HepG2 (cell line): ENCODE measurements around the gene SERPINF2. TPM values are rescaled to one million over a fixed set of nuclear protein-coding genes. Genes with fewer than 3 reads are reported as not detected.

Experiments
- ATAC-seq: fragments of 200-7000 bp; cut with Tn5 transposase; 3 replicates; pipeline ENCODE4 v1.9.1; 2020; ENCODE audit warnings: mild to moderate bottlenecking, moderate library complexity
- BruUV-seq: library from RNA; stranded (reverse); fragments of 400-500 nt; replicated peaks from 2 replicates; lab custom pipeline; 2021; lab: Mats Ljungman, UMichigan
- CTCF ChIA-PET: fragments of 300-600 bp; formaldehyde crosslinking; extraction: SDS; loops from one replicate; lab custom pipeline; 2021; ENCODE audit warnings: low total read pairs, inconsistent platforms, low intra/inter-chr PET ratio; lab: Yijun Ruan, JAX
- POLR2A ChIA-PET: fragments of 350-600 bp; sonication (Branson Sonifier 250); formaldehyde crosslinking; loops from one replicate; lab custom pipeline; 2020; ENCODE audit warnings: antibody characterized with exemption, inconsistent platforms; lab: Yijun Ruan, JAX
- DNase-seq: peaks from one replicate; pipeline ENCODE4 v3.0.0-alpha.2; 2015; ENCODE audit warnings: low spot score
- FAIRE-seq: peaks from 3 replicates; lab custom pipeline; 2011; peaks lifted over from hg19 to GRCh38; lab: Jason Lieb, UNC
- H2AFZ ChIP-seq: one replicate; pipeline ENCODE4 v1.6.1; 2011; ENCODE audit warnings: low read length, inconsistent platforms
- H3K27ac ChIP-seq: fragments of 300-600 bp; 3 replicates; pipeline ENCODE4 v1.8.0; 2011; ENCODE audit warnings: mixed run types, mild to moderate bottlenecking, mixed read lengths, low read length, inconsistent platforms; ENCODE audit not compliant: insufficient read depth; ENCODE audit errors: extremely low read length
- H3K27me3 ChIP-seq, 2 experiments: fragments of 200-600 bp in 1 of 2; 2 replicates in 1 of 2; 3 replicates in 1 of 2; pipeline versions ENCODE4 v1.6.0 to v1.8.0; 2011; ENCODE audit warnings: low read length in 2 of 2, mild to moderate bottlenecking in 2 of 2, moderate library complexity in 2 of 2, inconsistent platforms in 1 of 2; ENCODE audit not compliant: insufficient read depth in 2 of 2, control insufficient read depth in 1 of 2
- H3K36me3 ChIP-seq, 2 experiments: fragments of 200-600 bp in 1 of 2; replicated peaks in 1 of 2; 2 replicates in 1 of 2; 3 replicates in 1 of 2; pipeline versions ENCODE4 v1.5.1 to v1.8.0; 2011; ENCODE audit warnings: low read length in 2 of 2, inconsistent platforms in 1 of 2; ENCODE audit not compliant: insufficient read depth in 2 of 2, control insufficient read depth in 1 of 2
- H3K4me1 ChIP-seq: 2 replicates; pipeline ENCODE4 v1.5.1; 2012; ENCODE audit warnings: low read length, inconsistent platforms; ENCODE audit not compliant: insufficient read depth
- H3K4me2 ChIP-seq: 2 replicates; pipeline ENCODE4 v1.6.0; 2011; ENCODE audit warnings: low read depth, low read length, inconsistent platforms
- H3K4me3 ChIP-seq, 3 experiments: fragments of 200-600 bp in 1 of 3; sonication (generic), shearing (Covaris generic) in 1 of 3; replicated peaks in 1 of 3; 2 replicates each; pipeline ENCODE4 v1.5.1; 2011 to 2016; ENCODE audit warnings: low read length in 3 of 3, inconsistent platforms in 2 of 3, low read depth in 2 of 3, mild to moderate bottlenecking in 2 of 3, control low read depth in 1 of 3, mixed read lengths in 1 of 3; ENCODE audit not compliant: insufficient read depth in 1 of 3
- H3K79me2 ChIP-seq: one replicate; pipeline ENCODE4 v1.6.1; 2011; ENCODE audit warnings: low read length, inconsistent platforms; ENCODE audit not compliant: insufficient read depth
- H3K9ac ChIP-seq: 2 replicates; pipeline ENCODE4 v1.6.0; 2011; ENCODE audit warnings: mild to moderate bottlenecking, low read depth, low read length, inconsistent platforms; ENCODE audit not compliant: insufficient read depth
- H3K9me3 ChIP-seq: 2 replicates; pipeline ENCODE4 v1.5.1; 2012; ENCODE audit warnings: mild to moderate bottlenecking, low read length
- H4K20me1 ChIP-seq: 2 replicates; pipeline ENCODE4 v1.6.0; 2011; ENCODE audit warnings: inconsistent platforms, mild to moderate bottlenecking, low read length, moderate library complexity; ENCODE audit not compliant: insufficient read depth
- CEBPB ChIP-seq: IDR thresholded peaks from 2 replicates; pipeline ENCODE4 v1.6.1; 2011; ENCODE audit warnings: low read depth, low read length, improper control_type of control experiment, borderline replicate concordance
- DMAP1 ChIP-seq: IDR thresholded peaks from 2 replicates; pipeline ENCODE4 v1.6.1; 2016
- ELF4 ChIP-seq: sonication (generic); formaldehyde crosslinking; IDR thresholded peaks from 2 replicates; pipeline ENCODE4 v1.5.0; 2020; ENCODE audit warnings: missing genetic modification reagents, mild to moderate bottlenecking, moderate library complexity, borderline replicate concordance
- FIP1L1 ChIP-seq: fragments of 200-400 bp; formaldehyde crosslinking; IDR thresholded peaks from 2 replicates; pipeline ENCODE4 v1.6.1; 2018; ENCODE audit warnings: low read depth, mild to moderate bottlenecking, low read length, moderate library complexity, borderline replicate concordance; ENCODE audit not compliant: insufficient read depth
- KAT2B ChIP-seq: fragments of 150-350 bp; IDR thresholded peaks from 2 replicates; pipeline ENCODE4 v1.6.1; 2014; ENCODE audit warnings: low read depth, low read length, borderline replicate concordance
- KDM5B ChIP-seq: sonication (generic); formaldehyde crosslinking; IDR thresholded peaks from 2 replicates; pipeline ENCODE4 v1.4.0; 2020; ENCODE audit warnings: missing genetic modification reagents, mild to moderate bottlenecking, borderline replicate concordance
- KMT2A ChIP-seq: sonication (generic); formaldehyde crosslinking; IDR thresholded peaks from 2 replicates; pipeline ENCODE4 v1.4.0; 2020; ENCODE audit warnings: missing genetic modification reagents
- NCOA2 ChIP-seq: sonication (generic); formaldehyde crosslinking; IDR thresholded peaks from 2 replicates; pipeline ENCODE4 v1.8.0; 2022; ENCODE audit warnings: inconsistent platforms
- SIN3A ChIP-seq: IDR thresholded peaks from 2 replicates; pipeline ENCODE4 v1.6.1; 2011; ENCODE audit warnings: low read depth, mild to moderate bottlenecking, control low read depth, low read length, borderline replicate concordance
- SP2 ChIP-seq: sonication (generic); formaldehyde crosslinking; IDR thresholded peaks from 2 replicates; pipeline ENCODE4 v1.5.1; 2020; ENCODE audit warnings: mild to moderate bottlenecking, missing genetic modification reagents
- SRF ChIP-seq: IDR thresholded peaks from 2 replicates; pipeline ENCODE4 v1.6.1; 2011; ENCODE audit warnings: mild to moderate bottlenecking, low read depth, low read length, moderate library complexity
- SRSF4 ChIP-seq: fragments of 200-400 bp; formaldehyde crosslinking; IDR thresholded peaks from one replicate; pipeline ENCODE4 v1.6.1; 2018; ENCODE audit warnings: mild to moderate bottlenecking, low read depth, low read length, moderate library complexity; ENCODE audit not compliant: poor library complexity, severe bottlenecking
- STAT5B ChIP-seq: sonication (generic); formaldehyde crosslinking; IDR thresholded peaks from 2 replicates; pipeline ENCODE4 v1.4.0; 2020; ENCODE audit warnings: missing genetic modification reagents
- ZBTB7B ChIP-seq: sonication (generic); formaldehyde crosslinking; IDR thresholded peaks from 2 replicates; pipeline ENCODE4 v1.4.0; 2020; ENCODE audit warnings: missing genetic modification reagents
- ZFP36 ChIP-seq: fragments of 150-350 bp; IDR thresholded peaks from 2 replicates; pipeline ENCODE4 v1.6.1; 2018; ENCODE audit warnings: borderline replicate concordance, low read length, low read depth; ENCODE audit not compliant: partially characterized antibody
- ZNF33A ChIP-seq: sonication (generic); formaldehyde crosslinking; IDR thresholded peaks from 2 replicates; pipeline ENCODE4 v1.5.1; 2020; ENCODE audit warnings: missing genetic modification reagents, mild to moderate bottlenecking, moderate library complexity, borderline replicate concordance
- ZNF430 ChIP-seq: sonication (generic); formaldehyde crosslinking; IDR thresholded peaks from 2 replicates; pipeline ENCODE4 v1.9.0; 2021; ENCODE audit warnings: mild to moderate bottlenecking, missing genetic modification reagents
- ZNF772 ChIP-seq: sonication (generic); formaldehyde crosslinking; IDR thresholded peaks from 2 replicates; pipeline ENCODE4 v1.5.0; 2020; ENCODE audit warnings: mild to moderate bottlenecking, missing genetic modification reagents
- ZSCAN30 ChIP-seq: sonication (generic); formaldehyde crosslinking; IDR thresholded peaks from 2 replicates; pipeline ENCODE4 v1.5.0; 2020; ENCODE audit warnings: mild to moderate bottlenecking, missing genetic modification reagents
- WGBS: methylation state at CpG from one replicate; pipeline ENCODE4 v1.1.6; 2017; ENCODE audit warnings: low lambda C conversion rate; 5-methylcytosine and 5-hydroxymethylcytosine counted together
- in situ Hi-C: cut with HindIII; loops from 2 replicates; pipeline ENCODE4 v1.10.0; 2017; ENCODE audit warnings: low pct_unique_long_range_greater_than_20kb; ENCODE audit not compliant: extremely low pct_ligation_motif_present
- intact Hi-C: fragments of 100-400 bp; cut with micrococcal nuclease; formaldehyde crosslinking; loops from one replicate; pipeline ENCODE4 v1.10.0; 2022; ENCODE audit not compliant: unreplicated experiment
- polyA plus RNA-seq, 8 experiments: library from polyadenylated mRNA; depleted of rRNA in 3 of 8; stranded (reverse) in 7 of 8; unstranded in 1 of 8; fragments of >200 nt; fragmentation: Illumina TruSeq in 4 of 8; extraction: Trizol in 4 of 8; gene quantifications; 2 replicates each; pipeline versions ENCODE4 v1.2.1 to v1.2.3, GENCODE V29; 2011 to 2016; ENCODE audit warnings: low read depth in 4 of 8, missing spikeins in 1 of 8, mixed read lengths in 1 of 8; ENCODE audit not compliant: insufficient read depth in 1 of 8
- total RNA-seq, 5 experiments: library from RNA; depleted of rRNA; stranded (reverse); fragments of >200 nt; fragmentation: Illumina TruSeq; extraction: Trizol; gene quantifications; 2 replicates each; pipeline ENCODE4 v1.2.3, GENCODE V29; 2016; ENCODE audit warnings: low read depth in 1 of 5
- TF ChIP-seq, protein P1 (sequence below): sonication (generic); formaldehyde crosslinking; IDR thresholded peaks from 2 replicates; pipeline ENCODE4 v1.8.1; 2023; ENCODE audit warnings: missing genetic modification reagents, mild to moderate bottlenecking, borderline replicate concordance
- TF ChIP-seq, protein P2 (sequence below): sonication (generic); formaldehyde crosslinking; IDR thresholded peaks from 2 replicates; pipeline ENCODE4 v1.5.1; 2020; ENCODE audit warnings: missing genetic modification reagents, mild to moderate bottlenecking, borderline replicate concordance

SERPINF2 gene
- total and polyA plus RNA-seq, 2 of the 13 experiments (the other 11 are each of a cell fraction or from before 2014, with no cell fraction given) = 309 to 548 TPM

DNA sequence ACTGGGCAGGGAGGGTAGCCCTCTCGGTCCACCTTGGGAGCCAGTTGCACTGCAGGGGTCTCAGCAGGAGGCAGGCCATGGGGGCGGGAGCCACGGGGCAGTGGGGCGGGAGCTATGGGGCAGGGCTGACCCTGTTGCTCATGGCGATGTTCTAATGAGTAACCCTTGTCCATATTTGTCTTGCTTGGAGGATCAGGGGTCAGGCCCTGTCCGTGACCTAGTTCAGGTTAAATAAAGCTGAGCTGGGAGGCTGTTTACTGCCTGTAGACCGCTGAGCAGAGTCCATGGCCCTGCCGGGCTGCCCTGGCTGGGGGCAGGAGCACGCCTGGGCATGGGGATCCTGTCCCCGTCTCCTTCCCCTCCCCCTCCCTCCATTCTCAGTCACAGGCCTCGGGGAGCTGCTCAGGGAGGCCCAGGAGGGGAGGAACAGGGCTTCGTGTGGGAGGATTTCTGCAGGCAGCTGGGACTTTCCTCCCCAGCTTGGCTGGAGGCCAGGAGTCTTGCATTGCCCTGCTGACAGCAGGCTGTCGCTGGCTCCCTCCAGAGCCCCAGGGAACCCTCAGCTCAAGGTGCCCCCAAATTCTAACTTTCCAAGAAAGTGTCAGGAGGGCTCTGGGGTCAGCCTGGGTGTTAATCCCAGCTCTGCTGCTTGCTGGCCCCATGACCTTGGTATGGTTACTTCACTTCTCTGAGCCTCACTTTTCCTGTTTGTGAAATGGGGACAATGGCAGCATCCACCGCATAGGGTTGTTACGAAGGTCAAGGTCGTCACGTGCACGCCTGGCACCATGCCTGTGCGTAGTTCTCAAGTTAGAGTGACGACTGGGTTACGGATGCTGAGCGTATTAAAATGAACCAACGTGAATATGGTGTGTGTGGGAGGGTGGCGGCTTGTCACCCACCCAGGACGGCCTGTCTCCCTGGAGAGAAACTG lies 6.1 kb upstream of the SERPINF2 start:
- peak overlapping the region; percentile 75 for H3K4me2 ChIP-seq
- H2AFZ ChIP-seq = no peak overlapping the region
- WGBS = 14% methylated on average over 12 of the region's 25 CpGs
- no peaks in the 10 kb centered on the region for H3K27me3 ChIP-seq
- peak overlapping the region; percentile 69 for H3K9ac ChIP-seq
- ChIA-PET CTCF (no interaction called here), POLR2A (interaction anchor here (1.1 to 4.3 kb wide), 15 partner anchors 8 to 93 kb away, joined by 4 to 283 read pairs (median 13); partner anchors contain the start of genes PRPF8, RILP, RPA1 and SERPINF1)
- in situ Hi-C loops (no loop called here), intact Hi-C loops (no loop called here)
- H4K20me1 ChIP-seq = no peaks in the 10 kb centered on the region
- peaks cover 3% of the 10 kb centered on the region for H3K79me2 ChIP-seq
- TSS peak; percentile 45 for BruUV-seq
- FAIRE-seq (peak; percentile 100), ATAC-seq (peak; percentile 92), DNase-seq (peak; percentile 98)
- H3K9me3 ChIP-seq = no peaks in the 10 kb centered on the region
- peaks cover 5% of the 10 kb centered on the region in 2 experiments; a peak in 4 of 5 replicates for H3K36me3 ChIP-seq
- peak overlapping the region; percentile 83 for H3K27ac ChIP-seq
- peaks cover 51% of the 10 kb centered on the region for H3K4me1 ChIP-seq
- H3K4me3 ChIP-seq = peak overlapping the region in 2 of 3 experiments; percentile 57 to 60; a peak in 3 of 6 replicates
- TF ChIP-seq SP2 (CRISPR knock-in tag) = 0 out of 2 replicates have a peak, but pooled peaks have one; percentile 18
- peak; percentile 89 for TF ChIP-seq SRF
- peak; percentile 95 for TF ChIP-seq DMAP1 (CRISPR knock-in tag)
- peak; percentile 98 for TF ChIP-seq NCOA2
- no peak for TF ChIP-seq KAT2B
- TF ChIP-seq, protein P1, sequence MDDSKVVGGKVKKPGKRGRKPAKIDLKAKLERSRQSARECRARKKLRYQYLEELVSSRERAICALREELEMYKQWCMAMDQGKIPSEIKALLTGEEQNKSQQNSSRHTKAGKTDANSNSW = no peak
- peak; percentile 94 for TF ChIP-seq ZNF430
- TF ChIP-seq STAT5B (CRISPR knock-in tag) = 0 out of 2 replicates have a peak, but pooled peaks have one; percentile 37
- TF ChIP-seq KDM5B (CRISPR knock-in tag) = peak; percentile 60
- no peak for TF ChIP-seq FIP1L1
- TF ChIP-seq ZBTB7B (CRISPR knock-in tag) = peak; percentile 96
- peak; percentile 58; the same call in 1 of the 2 replicates for TF ChIP-seq KMT2A (CRISPR knock-in tag)
- no peak for TF ChIP-seq SRSF4
- TF ChIP-seq CEBPB = peak; percentile 44; the same call in 1 of the 2 replicates
- peak; percentile 93; the same call in 1 of the 2 replicates for TF ChIP-seq ZSCAN30
- TF ChIP-seq ZNF772 (CRISPR knock-in tag) = peak; percentile 70
- TF ChIP-seq, protein P2, sequence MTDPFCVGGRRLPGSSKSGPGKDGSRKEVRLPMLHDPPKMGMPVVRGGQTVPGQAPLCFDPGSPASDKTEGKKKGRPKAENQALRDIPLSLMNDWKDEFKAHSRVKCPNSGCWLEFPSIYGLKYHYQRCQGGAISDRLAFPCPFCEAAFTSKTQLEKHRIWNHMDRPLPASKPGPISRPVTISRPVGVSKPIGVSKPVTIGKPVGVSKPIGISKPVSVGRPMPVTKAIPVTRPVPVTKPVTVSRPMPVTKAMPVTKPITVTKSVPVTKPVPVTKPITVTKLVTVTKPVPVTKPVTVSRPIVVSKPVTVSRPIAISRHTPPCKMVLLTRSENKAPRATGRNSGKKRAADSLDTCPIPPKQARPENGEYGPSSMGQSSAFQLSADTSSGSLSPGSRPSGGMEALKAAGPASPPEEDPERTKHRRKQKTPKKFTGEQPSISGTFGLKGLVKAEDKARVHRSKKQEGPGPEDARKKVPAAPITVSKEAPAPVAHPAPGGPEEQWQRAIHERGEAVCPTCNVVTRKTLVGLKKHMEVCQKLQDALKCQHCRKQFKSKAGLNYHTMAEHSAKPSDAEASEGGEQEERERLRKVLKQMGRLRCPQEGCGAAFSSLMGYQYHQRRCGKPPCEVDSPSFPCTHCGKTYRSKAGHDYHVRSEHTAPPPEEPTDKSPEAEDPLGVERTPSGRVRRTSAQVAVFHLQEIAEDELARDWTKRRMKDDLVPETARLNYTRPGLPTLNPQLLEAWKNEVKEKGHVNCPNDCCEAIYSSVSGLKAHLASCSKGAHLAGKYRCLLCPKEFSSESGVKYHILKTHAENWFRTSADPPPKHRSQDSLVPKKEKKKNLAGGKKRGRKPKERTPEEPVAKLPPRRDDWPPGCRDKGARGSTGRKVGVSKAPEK = no peak
- no peak for TF ChIP-seq SIN3A
- no peak for TF ChIP-seq ZNF33A (CRISPR knock-in tag)
- no peak for TF ChIP-seq ZFP36
- TF ChIP-seq ELF4 = peak; percentile 50; the same call in 1 of the 2 replicates
